GM23338 (cell line): ENCODE measurements around the gene CLHC1. TPM values are rescaled to one million over a fixed set of nuclear protein-coding genes. Genes with fewer than 3 reads are reported as not detected.

Experiments used
- ATAC-seq: fragments of 200-7000 bp; cut with Tn5 transposase; 3 replicates; pipeline ENCODE4 v1.9.1; 2020
- DNase-seq: peaks from one replicate; pipeline ENCODE4 v3.0.0-alpha.2; 2015; ENCODE audit warnings: low spot score
- H2AFZ ChIP-seq: fragments of 200-600 bp; sonication (generic); 2 replicates; pipeline ENCODE4 v1.8.0; 2016; ENCODE audit warnings: antibody characterized with exemption, mild to moderate bottlenecking, moderate library complexity
- H3F3A ChIP-seq: fragments of 200-600 bp; sonication (generic); replicated peaks from 2 replicates; pipeline ENCODE4 v1.8.0; 2017; ENCODE audit warnings: antibody characterized with exemption, mixed run types, low read depth
- H3K27ac ChIP-seq: fragments of 200-600 bp; sonication (generic); 2 replicates; pipeline ENCODE4 v1.6.1; 2016; ENCODE audit warnings: low read depth
- H3K27me3 ChIP-seq: fragments of 200-600 bp; sonication (generic); 2 replicates; pipeline ENCODE4 v1.8.0; 2016; ENCODE audit warnings: mild to moderate bottlenecking, mixed run types, moderate library complexity; ENCODE audit not compliant: insufficient read depth
- H3K36me3 ChIP-seq: fragments of 200-600 bp; sonication (generic); 2 replicates; pipeline ENCODE4 v1.8.0; 2016; ENCODE audit warnings: mild to moderate bottlenecking; ENCODE audit not compliant: insufficient read depth
- H3K4me1 ChIP-seq: fragments of 200-600 bp; sonication (generic); 2 replicates; pipeline ENCODE4 v1.8.0; 2016; ENCODE audit warnings: mild to moderate bottlenecking, moderate library complexity; ENCODE audit not compliant: insufficient read depth
- H3K4me2 ChIP-seq: fragments of 200-600 bp; sonication (generic); 2 replicates; pipeline ENCODE4 v1.7.1; 2017; ENCODE audit warnings: mixed run types
- H3K4me3 ChIP-seq: fragments of 200-600 bp; sonication (generic); 2 replicates; pipeline ENCODE4 v1.6.1; 2016; ENCODE audit warnings: mixed run types
- H3K79me2 ChIP-seq: fragments of 200-600 bp; sonication (generic); replicated peaks from 2 replicates; pipeline ENCODE4 v1.8.0; 2017; ENCODE audit warnings: mild to moderate bottlenecking; ENCODE audit not compliant: insufficient read depth
- H3K9me2 ChIP-seq: fragments of 200-600 bp; sonication (generic); 2 replicates; pipeline ENCODE4 v1.8.0; 2017; ENCODE audit not compliant: insufficient read depth
- H4K20me1 ChIP-seq: fragments of 200-600 bp; sonication (generic); replicated peaks from 2 replicates; pipeline ENCODE4 v1.8.0; 2017; ENCODE audit warnings: mild to moderate bottlenecking; ENCODE audit not compliant: insufficient read depth
- H3K27ac Mint-ChIP-seq: 2 replicates; pipeline ENCODE4 v1.8.0; 2020; ENCODE audit warnings: inconsistent platforms, mild to moderate bottlenecking, moderate library complexity, mixed read lengths
- H3K27me3 Mint-ChIP-seq: 3 replicates; pipeline ENCODE4 v1.8.0; 2022; ENCODE audit warnings: low read depth, mild to moderate bottlenecking, moderate library complexity, mixed read lengths, inconsistent platforms; ENCODE audit not compliant: insufficient read depth, poor library complexity
- H3K36me3 Mint-ChIP-seq: 3 replicates; pipeline ENCODE4 v1.8.0; 2021; ENCODE audit warnings: low read depth, mild to moderate bottlenecking, inconsistent platforms, moderate library complexity, mixed read lengths
- H3K4me1 Mint-ChIP-seq: 3 replicates; pipeline ENCODE4 v1.8.0; 2020; ENCODE audit warnings: mild to moderate bottlenecking, inconsistent platforms, mixed read lengths
- H3K4me3 Mint-ChIP-seq: 3 replicates; pipeline ENCODE4 v1.8.0; 2021; ENCODE audit warnings: moderate library complexity, mild to moderate bottlenecking, inconsistent platforms, mixed read lengths
- H3K9me3 Mint-ChIP-seq: 3 replicates; pipeline ENCODE4 v1.8.0; 2020; ENCODE audit warnings: moderate library complexity, mild to moderate bottlenecking, inconsistent platforms, mixed read lengths
- ETS1 ChIP-seq: IDR thresholded peaks from 2 replicates; pipeline ENCODE4 v1.6.1; 2016; ENCODE audit warnings: antibody characterized with exemption
- EZH2 ChIP-seq: fragments of 200-600 bp; sonication (generic); IDR thresholded peaks from one replicate; pipeline ENCODE4 v1.8.0; 2017; ENCODE audit warnings: antibody characterized with exemption, mild to moderate bottlenecking, low read depth; ENCODE audit not compliant: unreplicated experiment
- JUNB ChIP-seq: IDR thresholded peaks from one replicate; pipeline ENCODE4 v1.6.1; 2016; ENCODE audit warnings: antibody characterized with exemption; ENCODE audit not compliant: unreplicated experiment
- STAT1 ChIP-seq: IDR thresholded peaks from one replicate; pipeline ENCODE4 v1.6.1; 2016; ENCODE audit warnings: antibody characterized with exemption; ENCODE audit not compliant: unreplicated experiment
- ZNF462 ChIP-seq: fragments of 250-450 bp; sonication (Bioruptor Pico); IDR thresholded peaks from 2 replicates; pipeline ENCODE4 v1.5.0; 2020; ENCODE audit warnings: mild to moderate bottlenecking, moderate library complexity
- polyA plus RNA-seq: library from polyadenylated mRNA; unstranded; fragments of >200 nt; fragmentation: Nextera tagmentation; extraction: Ambion mirVana; gene quantifications from 2 replicates; pipeline ENCODE4 v1.2.1, GENCODE V29; 2016
- total RNA-seq: library from RNA; depleted of rRNA; stranded (reverse); fragments of >200 nt; shearing (Covaris generic); gene quantifications from 2 replicates; pipeline ENCODE4 v1.2.3, GENCODE V29; 2014

Gene CLHC1
- total and polyA plus RNA-seq, 2 experiments from 2014 or later: 3.1 to 5.0 TPM

GRCh38 chr2:55236992-55237543, 5.0 kb upstream of the CLHC1 start:
- ATAC-seq: no peak
- Histone ChIP-seq H3K4me2 (no peak overlapping the region), H3K36me3 (peaks cover 38% of the 10 kb centered on the region), H4K20me1 (peaks cover 20% of the 10 kb centered on the region; the same call in 1 of the 2 replicates), H3F3A (peaks cover 48% of the 10 kb centered on the region), H3K27me3 (no peaks in the 10 kb centered on the region), H2AFZ (no peak overlapping the region), H3K27ac (peak overlapping the region; percentile 79), H3K4me3 (no peak overlapping the region), H3K9me2 (no peaks in the 10 kb centered on the region), H3K79me2 (peaks cover 21% of the 10 kb centered on the region), H3K4me1 (peaks cover 14% of the 10 kb centered on the region)
- Mint-ChIP-seq H3K4me1 (peaks cover 11% of the 10 kb centered on the region; the same call in 2 of the 3 replicates), H3K4me3 (no peak overlapping the region), H3K36me3 (peaks cover 52% of the 10 kb centered on the region), H3K9me3 (no peaks in the 10 kb centered on the region; the same call in 2 of the 3 replicates), H3K27me3 (peaks cover 22% of the 10 kb centered on the region), H3K27ac (no peak overlapping the region)
- no peak for DNase-seq
- TF ChIP-seq STAT1: no peak
- TF ChIP-seq ETS1: no peak
- no peak for TF ChIP-seq EZH2
- no peak for TF ChIP-seq JUNB
- TF ChIP-seq ZNF462 (CRISPR knock-in tag): no peak
